Esophagus muscularis mucosa (tissue), 4 donors: Measurements from ENCODE around the gene FAS. TPM values are rescaled to one million over a fixed set of nuclear protein-coding genes. Genes with fewer than 3 reads are reported as not detected.

Experiments used
- DNase-seq: peaks from one replicate; pipeline ENCODE4 v3.0.0-alpha.2; 2017; ENCODE audit errors: extremely low spot score
- H3K27ac ChIP-seq, 4 donors: fragments of 200-600 bp; sonication (generic); replicated peaks in 1 of 4; 1 replicate in 3 of 4; 2 replicates in 1 of 4; pipeline ENCODE4 v1.5.1; 2016 to 2019; ENCODE audit warnings: mild to moderate bottlenecking in 1 of 4
- H3K27me3 ChIP-seq, 4 donors: fragments of 200-600 bp; sonication (generic); one replicate each; pipeline versions ENCODE4 v1.5.1 to v1.6.0; 2016 to 2019
- H3K36me3 ChIP-seq, 4 donors: fragments of 200-600 bp; sonication (generic); one replicate each; pipeline ENCODE4 v1.5.1; 2016 to 2019
- H3K4me1 ChIP-seq, 4 donors: fragments of 200-600 bp; sonication (generic); one replicate each; pipeline ENCODE4 v1.5.1; 2016 to 2019
- H3K4me3 ChIP-seq, 4 donors: fragments of 200-600 bp; sonication (generic); 1 replicate in 2 of 4; 2 replicates in 2 of 4; pipeline ENCODE4 v1.5.1; 2016 to 2019; ENCODE audit warnings: mild to moderate bottlenecking in 4 of 4, moderate library complexity in 1 of 4
- H3K9me3 ChIP-seq, 4 donors: fragments of 200-600 bp; sonication (generic); 1 replicate in 3 of 4; 2 replicates in 1 of 4; pipeline ENCODE4 v1.5.1; 2016 to 2019
- CTCF ChIP-seq, 3 experiments: fragments of 200-600 bp in 2 of 3; fragments of 450-650 bp in 1 of 3; sonication (generic) in 2 of 3; IDR thresholded peaks; one replicate each; pipeline ENCODE4 v1.5.1; 2017 to 2019; ENCODE audit warnings: antibody characterized with exemption in 3 of 3, mild to moderate bottlenecking in 2 of 3, moderate library complexity in 1 of 3
- EP300 ChIP-seq: sonication (generic); formaldehyde crosslinking; IDR thresholded peaks from one replicate; pipeline ENCODE4 v1.6.1; 2017; ENCODE audit warnings: antibody characterized with exemption
- POLR2A ChIP-seq: fragments of 450-650 bp; IDR thresholded peaks from one replicate; pipeline ENCODE4 v1.6.1; 2017; ENCODE audit warnings: antibody characterized with exemption, moderate library complexity, mild to moderate bottlenecking, low read depth
- POLR2AphosphoS5 ChIP-seq, 2 donors: sonication (generic); formaldehyde crosslinking; IDR thresholded peaks; one replicate each; pipeline ENCODE4 v1.6.1; 2017; ENCODE audit warnings: antibody characterized with exemption in 2 of 2
- WGBS: methylation state at CpG from one replicate; pipeline ENCODE4 v1.1.5; 2018; 5-methylcytosine and 5-hydroxymethylcytosine counted together
- intact Hi-C: fragments of 100-400 bp; cut with DNase I; formaldehyde crosslinking; loops from one replicate; pipeline ENCODE4 v1.15.1; 2023
- total RNA-seq, 4 donors: library from RNA; depleted of rRNA; stranded (reverse); fragments of >200 nt; gene quantifications; one replicate each; pipeline versions ENCODE4 v1.1.0 to v1.2.1, GENCODE V29; 2016

Gene FAS
- total RNA-seq, 4 donors from 2014 or later = 16.6 to 27.5 (median 18.7) TPM

GRCh38 chr10:88962336-88962735, 28.3 kb upstream of the FAS start:
- H3K4me3 ChIP-seq = no peak overlapping the region
- intact Hi-C loops = no loop called here
- TF ChIP-seq POLR2A (no peak), CTCF (IDR thresholded peaks at IDR 0.05) (no peak)
- H3K36me3 ChIP-seq = no peaks in the 10 kb centered on the region
- WGBS = 85% methylated on average over 2 of the region's 2 CpGs
- H3K27me3 ChIP-seq = no peaks in the 10 kb centered on the region
- no peak for DNase-seq
- H3K4me1 ChIP-seq = peaks cover 5 to 39% (median 24%) of the 10 kb centered on the region in 4 donors
- no peak overlapping the region for H3K27ac ChIP-seq
- no peaks in the 10 kb centered on the region for H3K9me3 ChIP-seq

- H3K4me3 ChIP-seq = no peak overlapping the region
- no peaks in the 10 kb centered on the region for H3K9me3 ChIP-seq
- no peak for DNase-seq
- TF ChIP-seq POLR2AphosphoS5 (IDR thresholded peaks at IDR 0.05) = no peak
- TF ChIP-seq EP300 = no peak
- TF ChIP-seq CTCF (IDR thresholded peaks at IDR 0.05) = peak in 1 of 3 experiments; percentile 8
- no peak for TF ChIP-seq POLR2A
- no peaks in the 10 kb centered on the region for H3K27me3 ChIP-seq
- H3K36me3 ChIP-seq = no peaks in the 10 kb centered on the region
- H3K27ac ChIP-seq = no peak overlapping the region
- H3K4me1 ChIP-seq = peaks cover 5 to 47% (median 33%) of the 10 kb centered on the region in 4 donors
- intact Hi-C loops = no loop called here
- WGBS = 81% methylated on average over 2 of the region's 2 CpGs
Measured at GRCh38 chr10:88963318-88963717, 27.3 kb upstream of the FAS start.

- no peak for TF ChIP-seq POLR2AphosphoS5 (IDR thresholded peaks at IDR 0.05)
- no peak for TF ChIP-seq POLR2A
- TF ChIP-seq CTCF (IDR thresholded peaks at IDR 0.05) = no peak
- no peak for TF ChIP-seq EP300
- Histone ChIP-seq H3K4me1 (peaks cover 8 to 58% (median 44%) of the 10 kb centered on the region in 4 donors), H3K36me3 (no peaks in the 10 kb centered on the region), H3K27ac (peak overlapping the region in 1 of 4 donors; percentile 5), H3K27me3 (no peaks in the 10 kb centered on the region), H3K9me3 (no peaks in the 10 kb centered on the region), H3K4me3 (no peak overlapping the region)
- WGBS = 100% methylated on average over 1 of the region's 1 CpG
- intact Hi-C loops = no loop called here
- DNase-seq = no peak
Measured at GRCh38 chr10:88964360-88964759, 26.2 kb upstream of the FAS start.

- 60% methylated on average over 3 of the region's 3 CpGs for WGBS
- DNase-seq = no peak
- no peaks in the 10 kb centered on the region for H3K36me3 ChIP-seq
Measured at GRCh38 chr10:88964869-88965415, 25.7 kb upstream of the FAS start.

More at GRCh38 chr10:88964869-88965415, 25.7 kb upstream of the FAS start:
- Histone ChIP-seq H3K9me3 (no peaks in the 10 kb centered on the region), H3K4me1 (peaks cover 8 to 64% (median 47%) of the 10 kb centered on the region in 4 donors), H3K4me3 (no peak overlapping the region), H3K27me3 (no peaks in the 10 kb centered on the region), H3K27ac (peak overlapping the region in 1 of 4 donors; percentile 5)
- no peak for TF ChIP-seq POLR2A
- no peak for TF ChIP-seq CTCF (IDR thresholded peaks at IDR 0.05)
- no peak for TF ChIP-seq EP300
- TF ChIP-seq POLR2AphosphoS5 (IDR thresholded peaks at IDR 0.05) = no peak
- intact Hi-C loops = no loop called here
